H9 (cell line): Measurements from ENCODE around the gene CDH23. TPM values are rescaled to one million over a fixed set of nuclear protein-coding genes. Genes with fewer than 3 reads are reported as not detected.
A peak's percentile ranks its signal among the peaks of the same experiment; 100 is the strongest.

Experiments
- DNase-seq: peaks from one replicate; pipeline ENCODE4 v3.0.0-alpha.2; 2017
- H2AFZ ChIP-seq: one replicate; pipeline ENCODE4 v1.6.1; 2013; ENCODE audit warnings: mild to moderate bottlenecking, low read length, control low read depth, moderate library complexity
- H2AK5ac ChIP-seq: 2 replicates; pipeline ENCODE4 v1.6.1; 2013; ENCODE audit warnings: low read length, control low read depth, mixed read lengths; ENCODE audit not compliant: insufficient read length
- H2BK120ac ChIP-seq: one replicate; pipeline ENCODE4 v1.6.1; 2013; ENCODE audit warnings: low read depth, mild to moderate bottlenecking, low read length, control low read depth, inconsistent platforms; ENCODE audit not compliant: poor library complexity, severe bottlenecking
- H2BK12ac ChIP-seq: 2 replicates; pipeline ENCODE4 v1.6.1; 2013; ENCODE audit warnings: low read length, control low read depth, mixed read lengths, low read depth; ENCODE audit not compliant: insufficient read length
- H2BK15ac ChIP-seq: 2 replicates; pipeline ENCODE4 v1.6.1; 2013; ENCODE audit warnings: low read depth, low read length, control low read depth
- H2BK20ac ChIP-seq: one replicate; pipeline ENCODE4 v1.6.1; 2013; ENCODE audit warnings: low read depth, mild to moderate bottlenecking, low read length, control low read depth, inconsistent platforms; ENCODE audit not compliant: poor library complexity, severe bottlenecking
- H2BK5ac ChIP-seq: 2 replicates; pipeline ENCODE4 v1.6.1; 2013; ENCODE audit warnings: low read length, control low read depth, mixed read lengths; ENCODE audit not compliant: insufficient read length
- H3K14ac ChIP-seq: 2 replicates; pipeline ENCODE4 v1.6.1; 2013; ENCODE audit warnings: low read length, control low read depth; ENCODE audit not compliant: insufficient read depth
- H3K18ac ChIP-seq: 2 replicates; pipeline ENCODE4 v1.6.1; 2013; ENCODE audit warnings: low read depth, mild to moderate bottlenecking, mixed read lengths, low read length, control low read depth; ENCODE audit not compliant: insufficient read length
- H3K23ac ChIP-seq: 2 replicates; pipeline ENCODE4 v1.6.1; 2013; ENCODE audit warnings: low read length, control low read depth, mixed read lengths, low read depth; ENCODE audit not compliant: insufficient read length
- H3K23me2 ChIP-seq: 2 replicates; pipeline ENCODE4 v1.6.1; 2013; ENCODE audit warnings: low read depth, mild to moderate bottlenecking, mixed read lengths, low read length, control low read depth; ENCODE audit not compliant: insufficient read length, poor library complexity, severe bottlenecking
- H3K27ac ChIP-seq: 2 replicates; pipeline ENCODE4 v1.5.1; 2013; ENCODE audit warnings: low read length, control low read depth, mixed read lengths, low read depth; ENCODE audit not compliant: insufficient read length
- H3K27me3 ChIP-seq: 2 replicates; pipeline ENCODE4 v1.6.1; 2013; ENCODE audit warnings: low read length, control low read depth, inconsistent platforms; ENCODE audit not compliant: insufficient read depth
- H3K4ac ChIP-seq: 2 replicates; pipeline ENCODE4 v1.6.1; 2013; ENCODE audit warnings: low read depth, mild to moderate bottlenecking, control low read depth, inconsistent platforms, low read length, moderate library complexity
- H3K4me1 ChIP-seq: 2 replicates; pipeline ENCODE4 v1.6.1; 2013; ENCODE audit warnings: low read length, control low read depth, inconsistent platforms; ENCODE audit not compliant: insufficient read depth
- H3K4me2 ChIP-seq: 2 replicates; pipeline ENCODE4 v1.6.1; 2013; ENCODE audit warnings: low read length, control low read depth, mixed read lengths; ENCODE audit not compliant: insufficient read length, insufficient read depth
- H3K56ac ChIP-seq: 2 replicates; pipeline ENCODE4 v1.6.1; 2013; ENCODE audit warnings: low read depth, mild to moderate bottlenecking, mixed read lengths, low read length, control low read depth; ENCODE audit not compliant: insufficient read length
- H3K79me1 ChIP-seq: 2 replicates; pipeline ENCODE4 v1.6.1; 2013; ENCODE audit warnings: low read depth, mild to moderate bottlenecking, moderate library complexity, low read length, control low read depth, inconsistent platforms; ENCODE audit not compliant: insufficient read depth, poor library complexity, severe bottlenecking
- H3K79me2 ChIP-seq: 2 replicates; pipeline ENCODE4 v1.6.1; 2013; ENCODE audit warnings: low read length, control low read depth, inconsistent platforms; ENCODE audit not compliant: insufficient read depth
- H3K9ac ChIP-seq: 2 replicates; pipeline ENCODE4 v1.6.1; 2013; ENCODE audit warnings: low read length, control low read depth, mixed read lengths; ENCODE audit not compliant: insufficient read length; ENCODE audit errors: extremely low read depth
- H3K9me3 ChIP-seq: one replicate; pipeline ENCODE4 v1.6.1; 2013; ENCODE audit warnings: low read depth, low read length, inconsistent platforms; ENCODE audit not compliant: control insufficient read depth
- H3T11ph ChIP-seq: one replicate; pipeline ENCODE4 v1.6.1; 2013; ENCODE audit warnings: mild to moderate bottlenecking, low read length, control low read depth, inconsistent platforms
- H4K20me1 ChIP-seq: one replicate; pipeline ENCODE4 v1.6.1; 2013; ENCODE audit not compliant: control insufficient read depth, insufficient read length, insufficient read depth
- H4K5ac ChIP-seq: 2 replicates; pipeline ENCODE4 v1.6.1; 2013; ENCODE audit warnings: low read depth, mild to moderate bottlenecking, mixed read lengths, low read length, control low read depth; ENCODE audit not compliant: insufficient read length
- H4K8ac ChIP-seq: replicated peaks from 2 replicates; pipeline ENCODE4 v1.6.1; 2013; ENCODE audit warnings: low read length, control low read depth, mixed read lengths, low read depth; ENCODE audit not compliant: insufficient read length
- H4K91ac ChIP-seq: 2 replicates; pipeline ENCODE4 v1.6.1; 2013; ENCODE audit warnings: low read depth, mild to moderate bottlenecking, moderate library complexity, mixed read lengths, low read length, control low read depth; ENCODE audit not compliant: insufficient read length
- H3K27ac Mint-ChIP-seq, 3 experiments: 2 replicates in 2 of 3; 3 replicates in 1 of 3; pipeline ENCODE4 v1.8.0; 2020 to 2021; ENCODE audit warnings: mixed read lengths in 3 of 3, mild to moderate bottlenecking in 1 of 3, moderate library complexity in 1 of 3
- H3K27me3 Mint-ChIP-seq: 2 replicates; pipeline ENCODE4 v1.8.0; 2021; ENCODE audit warnings: low read depth, mild to moderate bottlenecking, moderate library complexity, mixed read lengths
- H3K36me3 Mint-ChIP-seq, 3 experiments: 2 replicates in 2 of 3; 3 replicates in 1 of 3; pipeline ENCODE4 v1.8.0; 2020 to 2021; ENCODE audit warnings: low read depth in 3 of 3, mixed read lengths in 3 of 3; ENCODE audit not compliant: insufficient read depth in 1 of 3
- H3K4me1 Mint-ChIP-seq, 2 experiments: 2 replicates each; pipeline ENCODE4 v1.8.0; 2020; ENCODE audit warnings: mixed read lengths in 2 of 2
- H3K4me3 Mint-ChIP-seq, 2 experiments: 2 replicates in 1 of 2; 3 replicates in 1 of 2; pipeline ENCODE4 v1.8.0; 2020 to 2021; ENCODE audit warnings: mild to moderate bottlenecking in 2 of 2, mixed read lengths in 2 of 2, moderate library complexity in 1 of 2
- H3K9me3 Mint-ChIP-seq, 2 experiments: 2 replicates in 1 of 2; 3 replicates in 1 of 2; pipeline ENCODE4 v1.8.0; 2020; ENCODE audit warnings: mild to moderate bottlenecking in 2 of 2, mixed read lengths in 2 of 2, moderate library complexity in 1 of 2
- WGBS: extraction: QIAGEN DNeasy Blood & Tissue Kit; methylation state at CpG from one replicate; pipeline ENCODE4 v1.1.7; 2013; ENCODE audit warnings: missing lambda C conversion rate, low lambda C conversion rate, mixed read lengths; ENCODE audit not compliant: insufficient read length; ENCODE audit errors: extremely low coverage; 5-methylcytosine and 5-hydroxymethylcytosine counted together
- total RNA-seq: library from RNA; stranded (reverse); gene quantifications from 2 replicates; pipeline ENCODE4 v1.2.1, GENCODE V29; 2021
- TF ChIP-seq, protein P1 (sequence below): fragments of 200-600 bp; sonication (generic); conservative IDR thresholded peaks from 3 replicates; pipeline ENCODE4 v1.8.0; 2021; ENCODE audit warnings: antibody characterized with exemption, mild to moderate bottlenecking

Gene CDH23
- total RNA-seq, 1 experiment from 2014 or later: 2.1 TPM

DNA sequence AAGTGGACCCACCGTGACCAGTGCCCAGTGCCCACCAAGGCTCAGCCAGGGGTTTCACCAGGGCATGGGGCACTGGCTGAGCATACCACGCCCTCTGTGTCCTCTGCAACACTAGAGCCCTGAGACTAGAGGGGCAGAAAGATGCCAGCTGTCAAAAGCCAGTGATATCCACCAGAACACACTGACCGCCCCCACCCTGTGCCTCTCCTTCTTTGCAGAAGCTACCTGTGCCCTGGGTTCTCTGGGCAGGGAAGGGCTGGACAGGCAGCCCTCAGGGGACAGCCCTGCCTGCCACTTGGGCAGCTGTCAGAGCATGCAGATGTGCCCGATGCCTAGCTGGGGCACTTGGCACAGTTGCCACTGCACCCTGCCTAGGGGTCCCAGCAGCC is 376.1 kb downstream of the CDH23 start:
- no peak for DNase-seq
- Histone ChIP-seq H2BK12ac (no peak overlapping the region), H3K79me1 (no peaks in the 10 kb centered on the region), H2BK120ac (no peak overlapping the region), H4K5ac (no peak overlapping the region), H2AFZ (no peak overlapping the region), H2BK15ac (no peak overlapping the region), H2BK20ac (no peak overlapping the region), H3K27ac (no peak overlapping the region), H3K9ac (no peak overlapping the region), H3K79me2 (no peaks in the 10 kb centered on the region), H3K4ac (no peak overlapping the region), H3K23me2 (no peaks in the 10 kb centered on the region), H3T11ph (no peak overlapping the region), H3K4me1 (no peaks in the 10 kb centered on the region), H3K14ac (peak overlapping the region; percentile 24; the same call in 1 of the 2 replicates), H4K20me1 (no peaks in the 10 kb centered on the region), H2AK5ac (no peak overlapping the region), H3K18ac (no peak overlapping the region), H3K27me3 (peaks cover 5% of the 10 kb centered on the region; the same call in 1 of the 2 replicates), H3K23ac (no peak overlapping the region), H4K91ac (no peak overlapping the region), H3K56ac (no peak overlapping the region), H4K8ac (no peak overlapping the region), H3K9me3 (no peaks in the 10 kb centered on the region), H3K4me2 (peak overlapping the region; percentile 51), H2BK5ac (no peak overlapping the region)
- H3K27me3 Mint-ChIP-seq: peaks cover 39% of the 10 kb centered on the region
- peak overlapping the region; percentile 56 to 74; a peak in 4 of 5 replicates for H3K4me3 Mint-ChIP-seq
- H3K4me1 Mint-ChIP-seq: peaks cover 3 to 4% of the 10 kb centered on the region in 2 experiments; a peak in 2 of 4 replicates
- H3K9me3 Mint-ChIP-seq: peaks cover 0 to 3% of the 10 kb centered on the region in 2 experiments; a peak in 1 of 5 replicates
- no peaks in the 10 kb centered on the region; a peak in 1 of 7 replicates for H3K36me3 Mint-ChIP-seq
- no CpG with 5 or more reads among the region's 4 CpGs for WGBS
- H3K27ac Mint-ChIP-seq: no peak overlapping the region
- TF ChIP-seq, protein P1, sequence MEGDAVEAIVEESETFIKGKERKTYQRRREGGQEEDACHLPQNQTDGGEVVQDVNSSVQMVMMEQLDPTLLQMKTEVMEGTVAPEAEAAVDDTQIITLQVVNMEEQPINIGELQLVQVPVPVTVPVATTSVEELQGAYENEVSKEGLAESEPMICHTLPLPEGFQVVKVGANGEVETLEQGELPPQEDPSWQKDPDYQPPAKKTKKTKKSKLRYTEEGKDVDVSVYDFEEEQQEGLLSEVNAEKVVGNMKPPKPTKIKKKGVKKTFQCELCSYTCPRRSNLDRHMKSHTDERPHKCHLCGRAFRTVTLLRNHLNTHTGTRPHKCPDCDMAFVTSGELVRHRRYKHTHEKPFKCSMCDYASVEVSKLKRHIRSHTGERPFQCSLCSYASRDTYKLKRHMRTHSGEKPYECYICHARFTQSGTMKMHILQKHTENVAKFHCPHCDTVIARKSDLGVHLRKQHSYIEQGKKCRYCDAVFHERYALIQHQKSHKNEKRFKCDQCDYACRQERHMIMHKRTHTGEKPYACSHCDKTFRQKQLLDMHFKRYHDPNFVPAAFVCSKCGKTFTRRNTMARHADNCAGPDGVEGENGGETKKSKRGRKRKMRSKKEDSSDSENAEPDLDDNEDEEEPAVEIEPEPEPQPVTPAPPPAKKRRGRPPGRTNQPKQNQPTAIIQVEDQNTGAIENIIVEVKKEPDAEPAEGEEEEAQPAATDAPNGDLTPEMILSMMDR: no peak
